Endothelial cell of umbilical vein (primary cell): ENCODE results near the gene ALDH4A1. TPM values are rescaled to one million over a fixed set of nuclear protein-coding genes. Genes with fewer than 3 reads are reported as not detected.

ENCODE experiments used
- BruUV-seq: library from RNA; stranded (reverse); fragments of 400-500 nt; replicated peaks from 2 replicates; lab custom pipeline; 2021; lab: Mats Ljungman, UMichigan
- CTCF ChIA-PET: fragments of 300-600, 350-600 bp; sonication (Branson Sonifier 250); formaldehyde crosslinking; loops from one replicate; lab custom pipeline; 2021; ENCODE audit warnings: antibody characterized with exemption, inconsistent platforms; lab: Charles Lee
- POLR2A ChIA-PET: fragments of 300-600, 350-600 bp; sonication (Branson Sonifier 250); formaldehyde crosslinking; loops from one replicate; lab custom pipeline; 2021; ENCODE audit warnings: antibody characterized with exemption, inconsistent platforms; lab: Charles Lee
- DNase-seq: peaks from one replicate; pipeline ENCODE4 v3.0.0-alpha.2; 2011; ENCODE audit warnings: low read depth, low spot score
- FAIRE-seq: peaks from 2 replicates; lab custom pipeline; 2011; peaks lifted over from hg19 to GRCh38; lab: Jason Lieb, UNC
- H2AFZ ChIP-seq: 2 replicates; pipeline ENCODE4 v1.6.0; 2012; ENCODE audit warnings: low read depth, low read length, control low read depth, inconsistent platforms
- H3K27ac ChIP-seq: 2 replicates; pipeline ENCODE4 v1.5.1; 2011; ENCODE audit warnings: low read depth, mild to moderate bottlenecking, control low read depth, low read length, moderate library complexity; ENCODE audit not compliant: insufficient read depth
- H3K27me3 ChIP-seq, 2 experiments: 2 replicates each; pipeline versions ENCODE4 v1.6.0 to v1.6.1; 2011; ENCODE audit warnings: low read length in 2 of 2, mixed read lengths in 1 of 2; ENCODE audit not compliant: control insufficient read depth in 2 of 2, insufficient read depth in 2 of 2
- H3K36me3 ChIP-seq, 2 experiments: 2 replicates in 1 of 2; 3 replicates in 1 of 2; pipeline ENCODE4 v1.5.1; 2011; ENCODE audit warnings: low read length in 2 of 2, mild to moderate bottlenecking in 1 of 2, moderate library complexity in 1 of 2; ENCODE audit not compliant: control insufficient read depth in 2 of 2, insufficient read depth in 2 of 2; ENCODE audit errors: extremely low read depth in 1 of 2
- H3K4me1 ChIP-seq: 3 replicates; pipeline ENCODE4 v1.5.1; 2011; ENCODE audit warnings: mild to moderate bottlenecking, low read length; ENCODE audit not compliant: control insufficient read depth, insufficient read depth; ENCODE audit errors: extremely low read depth
- H3K4me2 ChIP-seq: 2 replicates; pipeline ENCODE4 v1.6.1; 2011; ENCODE audit warnings: low read length, control low read depth, mixed read lengths; ENCODE audit not compliant: insufficient read depth
- H3K4me3 ChIP-seq, 3 experiments: fragments of 200-600 bp in 1 of 3; sonication (generic), shearing (Covaris generic) in 1 of 3; replicated peaks in 1 of 3; 2 replicates each; pipeline ENCODE4 v1.5.1; 2011 to 2016; ENCODE audit warnings: control low read depth in 3 of 3, low read length in 3 of 3, mild to moderate bottlenecking in 2 of 3, inconsistent platforms in 1 of 3, low read depth in 1 of 3, moderate library complexity in 1 of 3; ENCODE audit not compliant: insufficient read depth in 1 of 3
- H3K79me2 ChIP-seq: 2 replicates; pipeline ENCODE4 v1.6.0; 2012; ENCODE audit warnings: low read length, inconsistent platforms; ENCODE audit not compliant: control insufficient read depth, insufficient read depth
- H3K9ac ChIP-seq: replicated peaks from 2 replicates; pipeline ENCODE3; 2011; ENCODE audit warnings: low read length, control low read depth; ENCODE audit not compliant: insufficient read depth; ENCODE audit errors: extremely low read depth
- H3K9me1 ChIP-seq: replicated peaks from 3 replicates; pipeline ENCODE4 v1.6.0; 2011; ENCODE audit warnings: mild to moderate bottlenecking, low read length; ENCODE audit not compliant: control insufficient read depth, insufficient read depth; ENCODE audit errors: extremely low read depth
- H3K9me3 ChIP-seq: replicated peaks from 2 replicates; pipeline ENCODE4 v1.5.1; 2012; ENCODE audit warnings: low read length, inconsistent platforms; ENCODE audit not compliant: control insufficient read depth, insufficient read depth
- H4K20me1 ChIP-seq: replicated peaks from 2 replicates; pipeline ENCODE3; 2011; ENCODE audit warnings: mild to moderate bottlenecking, low read length; ENCODE audit not compliant: control insufficient read depth, insufficient read depth; ENCODE audit errors: extremely low read depth
- CTCF ChIP-seq, 2 donors: IDR thresholded peaks; 1 replicate in 1 of 2; 2 replicates in 1 of 2; pipeline ENCODE4 v1.5.1; 2011; ENCODE audit warnings: low read length in 2 of 2, mild to moderate bottlenecking in 2 of 2, moderate library complexity in 2 of 2, control low read depth in 1 of 2, inconsistent platforms in 1 of 2, low read depth in 1 of 2; ENCODE audit not compliant: insufficient read depth in 1 of 2; ENCODE audit errors: extremely low read depth in 1 of 2
- EZH2 ChIP-seq: IDR thresholded peaks from 2 replicates; pipeline ENCODE4 v1.6.1; 2012; ENCODE audit warnings: borderline replicate concordance, low read depth, mild to moderate bottlenecking, moderate library complexity, low read length, inconsistent platforms; ENCODE audit not compliant: severe bottlenecking
- FOS ChIP-seq: IDR thresholded peaks from 2 replicates; pipeline ENCODE4 v1.6.1; 2011; ENCODE audit warnings: mild to moderate bottlenecking, low read length, moderate library complexity, borderline replicate concordance; ENCODE audit not compliant: insufficient read depth
- GATA2 ChIP-seq: IDR thresholded peaks from 2 replicates; pipeline ENCODE4 v1.7.0; 2011; ENCODE audit warnings: low read depth, mild to moderate bottlenecking, moderate library complexity, mixed read lengths, low read length; ENCODE audit not compliant: insufficient read length, insufficient read depth
- JUN ChIP-seq: IDR thresholded peaks from 2 replicates; pipeline ENCODE4 v1.6.1; 2011; ENCODE audit warnings: borderline replicate concordance, low read depth; ENCODE audit not compliant: insufficient read length, insufficient read depth
- MAX ChIP-seq: IDR thresholded peaks from 2 replicates; pipeline ENCODE4 v1.6.1; 2011; ENCODE audit not compliant: insufficient read depth, insufficient read length
- MYC ChIP-seq: IDR thresholded peaks from one replicate; pipeline ENCODE4 v1.6.1; 2011; ENCODE audit warnings: mild to moderate bottlenecking, low read depth, low read length
- POLR2A ChIP-seq: IDR thresholded peaks from 2 replicates; pipeline ENCODE4 v1.6.1; 2012; ENCODE audit warnings: low read depth, mild to moderate bottlenecking, control low read depth, low read length
- POLR2AphosphoS5 ChIP-seq: IDR thresholded peaks from 2 replicates; pipeline ENCODE4 v1.6.1; 2012; ENCODE audit warnings: low read depth, mild to moderate bottlenecking, control low read depth, low read length, moderate library complexity; ENCODE audit not compliant: insufficient read depth
- dilution Hi-C: fragments of 300-500 bp; cut with MboI; formaldehyde crosslinking; loops from one replicate; pipeline ENCODE4 v1.15.0; 2019; ENCODE audit warnings: low sequenced_read_pairs; ENCODE audit not compliant: extremely low pct_ligation_motif_present
- intact Hi-C: fragments of 100-400 bp; cut with micrococcal nuclease; formaldehyde crosslinking; loops from one replicate; pipeline ENCODE4 v1.10.0; 2022
- polyA plus RNA-seq, 4 experiments: library from polyadenylated mRNA; depleted of rRNA in 3 of 4; stranded (reverse) in 3 of 4; unstranded in 1 of 4; fragments of >200 nt; gene quantifications; 2 replicates each; pipeline versions ENCODE4 v1.2.1 to v1.2.3, GENCODE V29; 2011 to 2012; ENCODE audit warnings: missing spikeins in 1 of 4
- total RNA-seq: library from RNA; stranded (reverse); gene quantifications from 2 replicates; pipeline ENCODE4 v1.2.3, GENCODE V29; 2021

Gene ALDH4A1
- total and polyA plus RNA-seq, 2 donors (not counting 3 experiments of a cell fraction or from before 2014, with no cell fraction given) = 17.4 to 18.5 TPM

GRCh38 chr1:18891426-18891780 is 11.0 kb downstream of the ALDH4A1 start:
- no peak overlapping the region for H3K27ac ChIP-seq
- H3K4me2 ChIP-seq = no peak overlapping the region
- ChIA-PET POLR2A (no interaction called here), CTCF (interaction anchor here (1.1 kb wide), 1 partner anchor 22 kb away, joined by 5 read pairs; no protein-coding TSS in a partner anchor)
- no peak overlapping the region for H3K4me3 ChIP-seq
- H3K9me1 ChIP-seq = no peaks in the 10 kb centered on the region
- TF ChIP-seq GATA2 (no peak), POLR2A (no peak), FOS (no peak), EZH2 (no peak), POLR2AphosphoS5 (no peak), JUN (no peak), MYC (no peak)
- H3K79me2 ChIP-seq = no peaks in the 10 kb centered on the region
- no peaks in the 10 kb centered on the region for H3K36me3 ChIP-seq
- dilution Hi-C loops (no loop called here), intact Hi-C loops (no loop called here)
- H3K9ac ChIP-seq = no peak overlapping the region
- H3K9me3 ChIP-seq = no peaks in the 10 kb centered on the region
- no peak for FAIRE-seq
- BruUV-seq = no TSS peak
- DNase-seq = no peak
- H2AFZ ChIP-seq = no peak overlapping the region
- no peaks in the 10 kb centered on the region for H3K27me3 ChIP-seq
- H4K20me1 ChIP-seq = no peaks in the 10 kb centered on the region
- H3K4me1 ChIP-seq = no peaks in the 10 kb centered on the region

GRCh38 chr1:18890706-18891425 is 11.5 kb downstream of the ALDH4A1 start:
- H3K36me3 ChIP-seq = no peaks in the 10 kb centered on the region
- intact Hi-C loops = no loop called here
- H3K27me3 ChIP-seq = no peaks in the 10 kb centered on the region
- BruUV-seq = no TSS peak
- no peak overlapping the region for H3K4me2 ChIP-seq
- ChIA-PET CTCF (interaction anchor here (1.1 kb wide), 1 partner anchor 23 kb away, joined by 5 read pairs; no protein-coding TSS in a partner anchor), POLR2A (no interaction called here)
- H3K4me3 ChIP-seq = no peak overlapping the region
- no peak for DNase-seq
- no peaks in the 10 kb centered on the region for H3K79me2 ChIP-seq
- TF ChIP-seq GATA2 (no peak), POLR2AphosphoS5 (no peak), MAX (no peak), MYC (no peak), POLR2A (no peak), CTCF (IDR thresholded peaks at IDR 0.05; ENCODE audit: extremely low read depth in 1 of 2, insufficient read depth in 1 of 2, low read depth in 1 of 2, low read length in 2 of 2) (no peak), FOS (no peak), EZH2 (no peak), JUN (no peak)
- no peak overlapping the region for H2AFZ ChIP-seq
- H3K9me1 ChIP-seq = no peaks in the 10 kb centered on the region
- H3K27ac ChIP-seq = no peak overlapping the region
- FAIRE-seq = no peak
- H3K9ac ChIP-seq = no peak overlapping the region
- dilution Hi-C loops = no loop called here
- no peaks in the 10 kb centered on the region for H3K9me3 ChIP-seq
- H3K4me1 ChIP-seq = no peaks in the 10 kb centered on the region
- H4K20me1 ChIP-seq = no peaks in the 10 kb centered on the region
